ENCODE data around the gene DSCAM.

The DSCAM gene

DNA sequence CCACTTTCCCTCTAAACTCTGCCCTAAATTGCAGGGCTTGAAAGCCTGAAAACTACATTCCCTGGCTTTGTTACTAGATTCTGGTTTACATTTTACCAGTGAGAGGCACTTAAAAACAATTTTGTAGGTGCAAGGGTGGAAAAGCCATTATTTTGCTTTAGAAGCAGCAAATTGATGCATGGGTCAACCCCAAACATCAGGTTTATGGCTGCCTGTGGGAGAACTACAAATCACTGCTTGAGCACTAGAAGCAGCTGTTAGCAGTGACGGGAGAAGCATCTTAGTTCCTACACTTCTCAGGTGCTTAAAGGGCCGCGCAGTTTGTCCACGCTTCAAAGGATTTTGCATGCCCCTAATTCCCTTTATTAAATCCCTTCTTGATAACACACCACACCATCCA is 562.5 kb downstream of the DSCAM start:
- DNase-seq (ENCODE audit: low read depth), result no peak
- no peak overlapping the region for H3K4me3 ChIP-seq (ENCODE audit: low read depth, low read length)
- TF ChIP-seq, protein P1, sequence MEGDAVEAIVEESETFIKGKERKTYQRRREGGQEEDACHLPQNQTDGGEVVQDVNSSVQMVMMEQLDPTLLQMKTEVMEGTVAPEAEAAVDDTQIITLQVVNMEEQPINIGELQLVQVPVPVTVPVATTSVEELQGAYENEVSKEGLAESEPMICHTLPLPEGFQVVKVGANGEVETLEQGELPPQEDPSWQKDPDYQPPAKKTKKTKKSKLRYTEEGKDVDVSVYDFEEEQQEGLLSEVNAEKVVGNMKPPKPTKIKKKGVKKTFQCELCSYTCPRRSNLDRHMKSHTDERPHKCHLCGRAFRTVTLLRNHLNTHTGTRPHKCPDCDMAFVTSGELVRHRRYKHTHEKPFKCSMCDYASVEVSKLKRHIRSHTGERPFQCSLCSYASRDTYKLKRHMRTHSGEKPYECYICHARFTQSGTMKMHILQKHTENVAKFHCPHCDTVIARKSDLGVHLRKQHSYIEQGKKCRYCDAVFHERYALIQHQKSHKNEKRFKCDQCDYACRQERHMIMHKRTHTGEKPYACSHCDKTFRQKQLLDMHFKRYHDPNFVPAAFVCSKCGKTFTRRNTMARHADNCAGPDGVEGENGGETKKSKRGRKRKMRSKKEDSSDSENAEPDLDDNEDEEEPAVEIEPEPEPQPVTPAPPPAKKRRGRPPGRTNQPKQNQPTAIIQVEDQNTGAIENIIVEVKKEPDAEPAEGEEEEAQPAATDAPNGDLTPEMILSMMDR (conservative IDR thresholded peaks at IDR 0.05; ENCODE audit: low read depth, low read length), result no peak

DNA sequence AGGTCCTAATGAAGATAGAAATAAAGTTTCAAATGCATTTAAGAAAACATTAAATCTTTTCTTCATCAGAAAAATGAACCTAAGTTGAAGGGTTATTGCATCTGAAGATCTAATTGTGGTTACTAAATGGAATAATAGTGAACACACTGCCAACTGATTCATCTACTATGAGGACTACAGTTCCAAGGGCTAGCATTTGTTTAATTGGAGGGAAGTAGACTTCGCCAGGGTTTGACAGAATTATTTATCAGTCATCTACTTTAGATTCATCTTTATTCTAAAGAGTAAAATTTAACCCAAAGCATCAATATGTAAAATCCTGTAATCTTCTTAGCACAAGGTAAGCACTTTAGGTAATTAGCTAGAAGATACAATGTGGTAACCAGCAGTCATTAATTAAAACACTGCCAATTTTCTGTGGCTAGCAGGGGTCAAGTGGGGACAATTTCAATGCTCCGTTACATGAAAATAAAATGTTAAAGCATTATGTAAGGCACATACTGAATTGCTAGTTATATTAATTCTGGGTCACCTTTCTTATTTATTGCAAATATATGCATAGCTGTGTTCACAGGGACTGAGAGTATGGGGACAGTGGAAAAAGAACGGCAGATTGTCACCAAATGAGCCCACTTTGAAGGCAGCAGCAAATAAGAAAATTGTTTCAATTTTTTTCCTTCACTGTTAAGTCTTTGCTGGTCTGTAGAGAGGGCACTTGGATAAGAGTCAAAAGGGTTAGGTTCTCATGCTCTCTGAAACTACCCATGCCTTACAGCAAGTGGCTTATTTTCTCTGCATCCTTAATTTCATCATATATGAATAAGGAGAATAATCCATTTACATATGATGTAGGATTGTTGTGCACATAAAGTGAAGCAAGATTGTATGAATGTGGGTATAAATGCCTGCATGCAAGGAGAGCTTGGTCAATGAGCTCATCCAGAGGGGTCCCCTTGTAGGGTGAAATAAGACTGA is 563.8 kb downstream of the DSCAM start:
- H3K4me3 ChIP-seq (ENCODE audit: low read depth, low read length), result no peak overlapping the region
- no peak for DNase-seq (ENCODE audit: low read depth)
- TF ChIP-seq, protein P1 (conservative IDR thresholded peaks at IDR 0.05; ENCODE audit: low read depth, low read length), result no peak

DNA sequence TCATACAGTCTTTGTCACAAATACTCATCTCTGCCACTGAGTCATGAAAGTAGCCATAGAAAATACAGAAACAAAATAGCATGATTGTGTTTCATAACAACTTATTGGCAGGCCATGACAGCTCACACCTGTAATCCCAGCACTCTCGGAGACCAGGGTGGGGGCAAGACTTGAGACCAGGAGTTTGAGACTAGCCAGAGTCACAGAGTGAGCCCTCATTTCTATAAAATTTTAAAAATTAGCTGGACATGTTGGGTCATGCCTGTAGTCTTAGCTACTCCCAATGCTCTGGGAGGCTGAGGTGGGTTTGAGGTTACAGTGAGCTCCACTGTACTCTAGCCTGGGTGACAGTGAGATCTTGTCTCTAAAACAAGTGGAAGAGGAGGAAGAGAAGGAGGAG is 568.6 kb downstream of the DSCAM start:
- no peak for DNase-seq (ENCODE audit: low read depth)
- H3K4me3 ChIP-seq (ENCODE audit: low read depth, low read length), result no peak overlapping the region
- TF ChIP-seq, protein P1 (conservative IDR thresholded peaks at IDR 0.05; ENCODE audit: low read depth, low read length), result no peak

DNA sequence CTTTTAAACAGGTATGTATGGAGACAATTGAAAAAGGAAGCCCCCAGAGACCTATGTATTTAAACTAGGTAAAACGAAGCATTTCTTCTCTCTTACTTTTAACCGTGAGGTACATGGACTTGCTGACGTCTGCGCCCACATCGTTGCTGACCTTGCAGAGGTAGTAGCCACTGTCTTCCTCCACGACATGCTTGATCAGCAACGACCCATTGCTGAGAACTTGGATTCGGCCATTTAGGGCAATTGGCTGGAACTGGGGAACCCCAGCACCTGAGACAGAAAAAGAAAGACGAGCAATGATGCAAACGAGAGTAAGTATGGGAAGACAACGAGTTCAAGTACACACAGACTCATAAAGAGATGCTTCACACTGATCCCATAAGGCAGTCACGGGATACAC is 571.0 kb downstream of the DSCAM start:
- TF ChIP-seq, protein P1 (conservative IDR thresholded peaks at IDR 0.05; ENCODE audit: low read depth, low read length), result no peak
- H3K4me3 ChIP-seq (ENCODE audit: low read depth, low read length), result no peak overlapping the region
- DNase-seq (ENCODE audit: low read depth), result no peak

DNA sequence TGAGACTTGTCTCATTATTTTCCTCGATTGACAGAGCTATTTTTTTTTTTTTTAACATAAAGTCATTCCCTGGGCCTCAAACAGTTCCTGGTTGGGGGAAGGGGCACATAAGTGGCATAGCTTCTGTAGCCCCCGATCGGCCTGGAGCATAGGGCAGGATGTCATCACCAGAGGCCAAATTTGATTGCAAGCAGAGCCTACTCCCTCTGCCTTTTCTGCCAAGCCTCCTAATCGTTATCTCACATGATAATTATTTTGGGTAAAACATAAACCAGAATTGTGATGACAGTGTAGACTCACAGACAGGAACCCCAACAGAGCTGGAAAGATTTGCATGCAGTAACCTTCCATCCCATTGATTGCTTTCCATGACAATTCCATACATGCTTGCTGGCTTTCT is 574.9 kb downstream of the DSCAM start:
- no peak overlapping the region for H3K4me3 ChIP-seq (ENCODE audit: low read depth, low read length)
- TF ChIP-seq, protein P1 (conservative IDR thresholded peaks at IDR 0.05; ENCODE audit: low read depth, low read length), result no peak
- no peak for DNase-seq (ENCODE audit: low read depth)

DNA sequence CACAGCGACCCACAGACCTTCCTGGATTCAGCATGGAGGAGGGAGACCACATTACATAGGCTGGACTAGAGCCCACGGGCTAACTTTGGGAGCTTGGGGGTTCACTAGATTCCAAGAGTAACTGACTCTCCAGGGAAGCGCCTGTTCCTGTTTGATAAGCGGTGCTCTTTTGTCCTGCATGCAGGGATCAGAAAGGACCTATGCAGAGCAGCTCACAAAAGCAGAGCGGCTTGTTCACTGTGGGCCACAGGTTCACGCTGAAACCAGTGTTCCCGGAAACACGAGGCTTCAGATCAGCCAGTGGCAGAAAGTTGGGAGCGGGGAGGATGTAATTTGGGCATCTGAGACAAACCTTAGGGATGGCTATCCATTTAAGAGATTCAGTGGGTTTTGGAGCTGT is 575.8 kb downstream of the DSCAM start:
- no peak overlapping the region for H3K4me3 ChIP-seq (ENCODE audit: low read depth, low read length)
- DNase-seq (ENCODE audit: low read depth), result no peak
- TF ChIP-seq, protein P1 (conservative IDR thresholded peaks at IDR 0.05; ENCODE audit: low read depth, low read length), result no peak

DNA sequence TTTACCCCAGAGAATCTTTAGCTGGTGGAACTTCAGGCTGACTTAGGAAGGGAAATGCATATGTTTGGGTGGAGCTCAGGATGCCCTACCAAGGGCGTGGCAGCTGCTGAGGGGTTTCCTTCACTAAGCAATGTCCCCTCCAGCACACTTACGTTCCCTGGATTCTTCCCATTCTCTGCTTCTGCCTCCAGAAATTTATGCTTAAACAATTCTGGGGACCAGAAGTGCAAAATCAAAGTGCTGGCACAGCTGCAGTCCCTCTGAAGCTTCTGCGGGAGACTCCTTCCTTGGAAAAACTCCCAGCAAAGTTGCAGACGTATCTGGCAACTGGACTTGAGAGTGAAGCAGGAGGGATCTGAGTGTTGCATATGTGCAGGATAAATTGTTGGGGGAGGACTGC is 576.9 kb downstream of the DSCAM start:
- no peak overlapping the region for H3K4me3 ChIP-seq (ENCODE audit: low read depth, low read length)
- no peak for DNase-seq (ENCODE audit: low read depth)

More for the DNA sequence above, 576.9 kb downstream of the DSCAM start:
- TF ChIP-seq, protein P1 (conservative IDR thresholded peaks at IDR 0.05; ENCODE audit: low read depth, low read length), result no peak
